CD4-positive, alpha-beta T cell treated with Interleukin-17A for 1 hour (primary cell): ENCODE results near the gene ART5.
"Not testable (repeated sequence)": the region's sequence is repeated elsewhere in the genome, so short reads cannot be mapped to it uniquely, and the experiment has no call there.

Experiments
- DNase-seq: peaks from one replicate; pipeline ENCODE4 v3.0.0-alpha.2; 2020

The ART5 gene

DNA sequence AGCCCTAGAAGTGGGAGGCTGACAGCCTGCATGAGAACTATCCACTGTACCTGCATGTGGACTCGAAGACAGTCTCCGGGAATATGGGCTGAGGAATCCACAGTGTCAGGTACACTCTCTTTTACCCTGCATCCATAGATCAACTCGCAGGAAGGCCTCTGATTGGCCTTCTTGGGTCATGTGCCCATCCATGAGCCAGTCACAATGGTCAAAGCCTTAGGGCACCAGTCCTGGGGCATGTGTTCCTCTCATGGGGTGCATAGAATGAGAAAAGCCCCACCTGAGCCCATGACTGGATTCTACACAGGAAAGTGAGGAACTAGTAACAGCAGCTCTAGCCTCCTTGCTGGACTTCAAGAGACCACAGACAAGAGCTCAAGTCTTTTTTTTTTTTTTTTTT is 13.8 kb upstream of the ART5 start:
- DNase-seq: no peak

DNA sequence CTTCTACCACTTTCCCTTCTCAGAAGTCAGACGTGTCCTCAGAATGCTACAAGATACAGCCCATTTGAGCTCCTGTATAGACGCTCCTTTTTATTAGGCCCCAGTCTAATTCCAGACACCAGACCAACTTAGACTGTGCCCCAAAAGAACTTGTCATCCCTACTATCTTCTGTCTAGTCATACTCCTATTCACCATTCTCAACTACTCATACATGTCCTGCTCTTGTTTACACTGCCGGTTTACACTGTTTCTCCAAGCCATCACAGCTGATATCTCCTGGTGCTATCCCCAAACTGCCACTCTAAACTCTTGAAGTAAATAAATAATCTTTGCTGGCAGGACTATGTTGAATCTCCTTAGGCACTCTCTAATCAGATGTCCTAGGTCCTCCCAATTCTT is 10.7 kb upstream of the ART5 start:
- DNase-seq: not testable (repeated sequence)

DNA sequence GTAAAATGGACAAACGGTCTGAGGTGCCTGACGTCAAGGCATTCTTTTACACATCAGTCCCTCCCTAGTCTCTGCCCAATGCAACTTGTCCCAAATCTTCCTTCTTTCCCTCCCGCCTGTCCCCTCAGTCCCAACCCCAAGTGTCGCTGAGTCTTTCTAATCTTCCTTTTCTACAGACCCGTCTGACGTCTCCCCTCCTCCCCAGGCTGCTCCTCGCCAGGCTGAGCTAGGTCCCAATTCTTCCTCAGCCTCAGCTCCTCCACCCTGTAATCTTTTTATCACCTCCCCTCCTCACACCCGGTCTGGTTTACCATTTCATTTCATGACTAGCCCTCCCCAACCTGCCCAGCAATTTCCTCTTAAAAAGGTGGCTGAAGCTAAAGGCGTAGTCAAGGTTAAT is 7.6 kb upstream of the ART5 start:
- DNase-seq: not testable (repeated sequence)

- DNase-seq: not testable (repeated sequence)
Measured at GRCh38 chr11:3648843-3649242, 7.1 kb upstream of the ART5 start.

- DNase-seq: no peak
Measured at GRCh38 chr11:3645552-3645951, 3.8 kb upstream of the ART5 start.

DNA sequence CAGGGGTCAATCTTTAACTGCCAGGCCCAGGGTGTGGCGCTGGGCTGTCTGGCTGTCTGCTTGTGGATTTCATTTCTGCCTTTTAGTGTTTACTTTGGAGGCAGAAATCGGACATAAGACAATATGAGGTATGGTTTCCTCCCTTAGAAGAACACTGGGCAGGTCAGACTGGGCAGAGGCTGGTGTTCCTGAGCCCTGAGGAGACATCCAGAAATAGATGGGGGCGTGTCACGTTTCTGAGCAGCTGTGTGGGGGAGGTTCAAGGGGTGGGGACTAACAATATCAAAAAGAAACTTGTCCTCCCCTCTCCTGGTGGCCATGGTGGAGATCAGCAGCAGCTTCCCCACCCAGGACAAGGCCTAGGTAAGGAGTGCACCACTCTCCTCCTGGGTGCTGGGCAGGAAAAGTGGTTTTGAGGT is 3.0 kb upstream of the ART5 start, which contains the start of gene ART1:
TSS of gene ART1 (plus strand) at position 312 of the 419 bp plus-strand sequence. CDS start 14,086 bp downstream, outside the sequence.
- DNase-seq: no peak

DNA sequence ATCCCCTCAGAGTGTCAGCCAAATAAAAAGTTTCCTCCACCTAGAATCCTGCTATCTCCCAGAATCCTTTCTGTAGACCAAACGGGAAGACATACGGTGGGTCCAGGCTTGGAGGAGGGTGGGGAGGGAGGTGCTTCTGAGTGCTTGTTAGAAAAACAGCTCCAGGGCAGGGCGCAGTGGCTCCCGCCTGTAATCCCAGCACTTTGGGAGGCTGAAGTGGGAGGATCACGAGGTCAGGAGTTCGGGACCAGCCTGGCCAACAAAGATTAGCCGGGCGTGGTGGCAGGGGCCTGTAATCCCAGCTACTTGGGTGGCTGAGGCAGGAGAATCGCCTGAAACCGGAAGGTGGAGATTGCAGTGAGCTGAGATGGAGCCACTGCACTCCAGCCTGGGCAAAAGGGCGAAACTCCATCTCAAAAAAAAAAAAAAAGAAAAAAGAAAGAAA is 1.3 kb upstream of the ART5 start:
- not testable (repeated sequence) for DNase-seq

- peak; percentile 84 for DNase-seq
Measured at GRCh38 chr11:3642071-3642951, 519 bp upstream of the ART5 start.

DNA sequence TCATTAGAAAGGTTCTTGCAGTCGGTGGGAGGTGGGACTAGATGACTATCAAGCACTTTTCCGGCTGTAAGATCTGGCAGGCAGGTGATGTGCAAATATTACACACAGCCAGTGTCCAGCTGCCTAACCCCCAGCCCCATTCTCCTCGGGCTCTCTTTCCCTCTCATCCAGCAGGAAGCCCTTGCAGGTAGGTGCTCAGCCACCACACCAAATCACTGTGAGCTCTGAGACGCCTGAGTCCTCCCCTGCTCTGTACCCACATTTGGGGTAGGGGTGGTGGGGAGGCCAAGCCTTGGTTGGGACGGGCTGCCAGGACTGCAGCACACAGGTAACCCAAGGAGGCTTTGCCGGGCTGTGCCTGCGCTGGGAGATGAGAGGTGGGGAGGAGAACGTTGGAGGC is 601 bp downstream of the ART5 start:
- DNase-seq: no peak

- no peak for DNase-seq
Measured at GRCh38 chr11:3639841-3640240, 2.0 kb downstream of the ART5 start.

DNA sequence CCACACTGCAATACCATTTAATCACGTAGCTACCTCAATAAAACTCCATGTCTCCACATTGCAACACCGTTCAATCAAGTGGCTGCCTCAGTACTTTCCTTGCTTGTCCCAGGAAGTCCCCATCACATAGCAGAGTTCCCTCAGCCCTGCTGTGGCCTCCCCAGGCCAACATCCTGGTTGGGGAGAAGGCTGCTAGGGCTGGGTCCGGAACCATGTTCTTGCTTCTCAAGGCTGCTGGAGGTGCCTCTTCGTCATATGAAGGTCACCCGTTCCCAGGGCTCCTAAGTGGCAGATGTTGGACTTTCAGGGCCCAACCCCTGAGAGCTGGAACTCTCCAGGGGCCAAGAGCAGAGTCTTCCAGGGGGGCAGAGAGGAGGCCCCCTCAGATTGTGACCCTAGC is 3.3 kb downstream of the ART5 start:
- DNase-seq: no peak

DNA sequence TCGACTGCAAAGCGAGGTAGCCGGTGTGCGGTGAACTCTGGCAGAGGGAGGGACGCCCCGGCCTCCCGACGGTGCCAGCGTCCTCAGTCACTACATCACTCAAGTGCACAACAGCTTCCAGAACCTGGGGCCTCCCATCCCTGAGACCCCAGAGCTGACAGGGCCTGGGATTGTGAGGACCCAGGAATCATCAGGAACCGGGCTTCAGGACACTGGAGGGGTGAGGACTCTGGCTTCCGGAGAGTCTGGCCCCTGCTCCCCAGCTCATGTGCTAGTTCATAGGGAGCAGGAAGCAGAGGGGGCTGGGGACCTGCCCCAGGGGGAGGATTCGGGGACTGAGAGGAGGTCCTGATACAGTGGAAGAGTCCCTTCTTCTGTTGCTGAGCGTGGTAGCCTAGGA is 4.6 kb downstream of the ART5 start:
- no peak for DNase-seq

DNA sequence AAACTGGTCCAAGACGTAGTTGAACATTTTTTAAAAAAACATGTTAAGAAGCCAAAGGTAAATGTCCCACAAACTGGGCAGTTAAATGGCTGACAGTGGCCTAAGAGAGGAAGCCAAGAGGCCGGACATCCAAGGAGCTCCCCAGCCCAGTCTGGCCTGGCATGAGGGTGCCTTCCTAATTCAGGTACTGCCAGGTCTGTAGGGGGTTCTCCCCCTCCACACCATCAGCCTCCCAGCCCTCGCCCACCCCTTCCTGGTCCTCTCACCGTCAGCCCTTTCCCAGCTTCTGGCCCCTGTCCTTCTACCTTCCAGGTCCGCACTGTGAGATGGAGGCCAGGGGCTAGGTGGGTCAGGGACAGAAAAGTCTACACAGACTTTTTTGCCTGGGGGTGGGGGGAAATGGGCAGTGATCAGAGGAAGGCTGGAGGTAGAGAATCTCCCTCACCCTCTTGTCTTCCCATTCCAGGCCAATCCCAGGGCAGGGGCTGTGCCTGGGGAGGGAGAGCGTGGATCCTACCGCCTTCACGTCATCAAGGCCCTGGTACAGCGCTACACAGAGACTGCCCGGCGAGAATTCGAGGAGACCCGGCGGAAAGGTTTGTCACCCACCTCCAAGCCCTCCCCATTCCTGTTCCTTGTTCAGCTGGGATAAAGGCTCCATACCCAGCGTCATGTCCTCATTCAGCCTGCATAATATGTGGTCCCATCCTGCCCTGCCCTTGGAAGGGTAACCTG is 6.0 kb downstream of the ART5 start:
- DNase-seq: no peak

DNA sequence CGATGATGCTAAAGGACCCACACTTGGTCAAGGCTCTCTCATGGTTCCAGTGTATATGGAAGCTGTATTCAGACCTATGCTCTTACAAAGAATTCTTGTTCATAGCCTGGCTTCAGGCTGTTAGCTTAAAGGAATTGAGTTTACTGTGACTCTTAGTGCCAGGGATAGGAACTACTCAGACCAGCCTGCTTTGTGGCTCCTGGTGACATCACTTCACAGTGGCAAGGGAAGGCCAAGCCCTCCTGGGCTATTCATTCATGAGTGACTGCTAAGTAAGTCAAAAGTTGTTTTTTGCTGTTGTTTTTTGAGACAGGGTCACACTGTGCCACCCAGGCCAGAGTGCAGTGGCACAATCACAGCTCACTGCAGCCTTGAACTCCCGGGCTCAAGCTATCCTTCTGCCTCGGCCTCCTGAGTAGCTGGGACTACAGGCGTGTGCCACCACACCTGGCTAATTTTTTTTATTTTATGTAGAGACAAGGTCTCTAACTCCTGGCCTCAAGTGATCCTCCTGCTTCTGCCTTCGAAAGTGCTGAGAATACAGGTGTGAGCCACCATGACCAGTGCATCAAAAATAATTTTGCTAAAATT is 9.6 kb downstream of the ART5 start:
- DNase-seq: no peak

- DNase-seq: no peak
Measured at GRCh38 chr11:3631331-3631730, 10.5 kb downstream of the ART5 start.

- DNase-seq: no peak
Measured at GRCh38 chr11:3627291-3627690, 14.5 kb downstream of the ART5 start.

DNA sequence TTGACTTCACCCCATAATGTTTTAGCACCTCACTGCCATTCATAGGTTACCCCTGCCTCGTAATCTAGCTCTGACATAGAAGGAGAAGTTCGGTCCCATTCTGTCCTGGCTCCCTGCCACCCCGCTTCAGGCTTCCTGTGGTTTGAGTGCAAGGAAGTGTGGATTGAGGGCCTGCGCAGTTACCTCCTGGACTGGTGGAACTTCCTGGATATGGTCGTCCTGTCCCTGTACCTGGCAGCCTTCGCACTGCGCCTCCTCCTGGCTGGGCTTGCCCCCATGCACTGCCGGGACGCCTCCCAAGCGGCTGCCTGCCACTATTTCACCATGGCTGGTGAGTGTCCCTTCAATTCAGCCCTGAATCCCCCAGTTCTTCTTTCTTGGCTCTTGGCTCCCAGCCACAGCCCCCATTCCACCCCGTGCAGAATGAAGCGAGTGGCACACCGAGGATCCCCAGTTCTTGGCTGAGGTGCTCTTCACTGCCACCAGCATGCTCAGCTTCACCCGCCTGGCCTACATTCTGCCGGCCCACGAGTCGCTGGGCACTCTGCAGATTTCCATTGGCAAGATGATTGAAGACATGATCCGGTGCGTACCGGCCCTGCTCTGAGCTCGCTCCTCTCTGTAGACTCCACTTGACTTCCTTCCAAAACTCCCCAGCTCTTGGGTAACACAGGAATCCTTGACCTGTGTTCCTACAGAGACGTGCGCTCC is 15.4 kb downstream of the ART5 start:
- peak; percentile 11 for DNase-seq

DNA sequence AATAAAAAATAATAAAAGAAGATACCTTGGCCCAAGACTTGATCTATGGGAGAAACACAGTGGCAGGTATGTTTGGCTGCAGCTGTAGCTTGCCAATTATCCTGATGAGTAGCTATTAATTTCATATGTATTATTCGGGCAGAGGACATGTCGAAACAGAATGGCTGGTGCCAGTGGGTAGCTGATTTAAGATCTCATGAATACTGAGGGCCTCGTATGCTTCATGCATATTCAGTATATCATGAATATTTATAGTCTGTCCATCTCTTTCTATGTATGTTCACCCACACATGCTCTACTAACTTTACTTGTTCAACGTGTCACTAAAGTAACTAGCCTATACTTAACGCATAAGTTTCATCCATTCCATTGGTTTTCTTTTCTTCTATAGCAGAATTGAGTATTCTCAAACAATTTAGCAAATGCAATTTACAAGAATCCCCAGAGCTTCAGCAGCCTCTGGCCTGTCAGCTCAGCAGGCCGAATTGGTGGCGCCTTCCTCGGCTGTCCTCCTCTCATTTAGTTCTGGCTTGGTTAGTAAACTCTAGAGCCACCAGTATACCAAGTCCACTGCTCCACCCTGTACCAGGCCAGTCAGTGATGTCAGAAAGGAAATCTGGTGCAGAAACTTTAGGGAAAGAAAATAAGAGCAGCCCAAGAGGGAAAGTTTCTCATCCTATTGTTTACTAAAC is 17.9 kb downstream of the ART5 start:
- DNase-seq: no peak

- no peak for DNase-seq
Measured at GRCh38 chr11:3623121-3623520, 18.7 kb downstream of the ART5 start.

DNA sequence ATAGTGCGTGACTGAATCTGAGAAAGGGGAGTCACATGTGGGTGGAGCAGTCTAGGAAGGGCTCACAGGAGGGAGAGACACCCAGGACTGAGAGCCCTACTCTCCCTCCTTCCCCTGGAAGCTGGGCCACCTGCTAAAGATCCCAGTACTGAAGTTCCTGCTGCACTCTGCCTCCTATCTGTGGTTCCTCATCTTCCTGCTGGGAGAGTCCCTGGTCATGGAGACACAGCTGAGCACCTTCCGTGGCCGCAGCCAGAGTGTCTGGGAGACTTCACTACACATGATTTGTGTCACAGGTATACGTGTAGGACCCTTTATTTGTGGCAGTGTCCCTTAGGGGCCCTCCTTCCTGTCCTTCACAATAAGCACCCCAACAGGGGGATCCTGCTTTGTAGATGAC is 19.3 kb downstream of the ART5 start:
- DNase-seq: no peak

DNA sequence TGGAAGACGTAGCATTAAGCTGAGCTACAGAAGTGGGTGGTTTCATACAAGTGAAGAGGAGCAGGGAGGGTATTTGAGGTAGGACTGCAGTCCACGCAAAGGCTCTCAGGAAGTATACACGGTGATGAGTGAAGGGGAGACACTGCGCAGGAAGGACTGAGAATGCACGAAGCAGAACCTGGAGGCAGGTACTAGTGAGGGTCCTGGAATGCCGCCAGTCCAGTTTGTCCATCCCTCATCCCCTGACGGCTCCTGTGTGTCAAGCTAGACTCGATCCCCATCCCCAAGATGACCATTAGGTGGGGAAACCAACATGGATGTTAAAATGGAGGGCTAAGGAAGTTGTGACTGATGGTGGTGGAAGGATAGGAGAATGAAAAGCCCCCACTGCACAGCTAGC is 23.8 kb downstream of the ART5 start:
- no peak for DNase-seq

DNA sequence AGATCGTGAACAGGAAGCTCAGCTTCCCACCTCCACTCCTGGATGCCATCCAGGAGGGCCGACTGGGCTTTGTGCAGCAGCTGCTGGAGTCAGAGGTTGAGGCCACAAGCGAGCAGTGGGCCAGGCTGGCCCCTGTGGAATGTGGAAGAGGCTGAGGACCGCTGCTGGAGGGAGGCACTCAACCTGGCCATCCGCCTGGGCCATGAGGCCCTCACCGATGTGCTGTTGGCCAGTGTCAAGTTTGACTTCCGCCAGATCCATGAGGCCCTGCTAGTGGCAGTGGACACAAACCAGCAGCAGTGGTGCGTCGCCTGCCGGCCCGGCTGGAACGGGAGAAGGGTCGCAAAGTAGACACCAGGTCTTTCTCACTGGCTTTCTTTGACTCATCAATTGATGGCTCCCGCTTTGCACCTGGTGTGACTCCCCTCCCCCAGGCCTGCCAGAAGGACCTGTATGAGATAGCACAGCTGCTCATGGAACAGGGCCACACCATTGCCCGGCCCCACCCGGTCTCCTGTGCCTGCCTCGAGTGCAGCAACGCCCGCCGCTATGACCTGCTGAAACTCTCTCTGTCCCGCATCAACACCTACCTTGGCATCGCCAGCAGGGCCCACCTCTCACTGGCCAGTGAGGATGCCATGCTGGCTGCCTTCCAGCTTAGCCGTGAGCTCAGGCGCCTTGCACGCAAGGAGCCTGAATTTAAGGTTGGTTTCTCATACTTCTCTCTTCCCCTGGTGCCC is 24.9 kb downstream of the ART5 start:
- DNase-seq: no peak
